GM12873 (cell line): ENCODE data around the gene ARID3A.

Experiments used
- CTCF ChIP-seq: IDR thresholded peaks from 2 replicates; pipeline ENCODE4 v1.5.1; 2012; ENCODE audit warnings: low read depth, mild to moderate bottlenecking, moderate library complexity, low read length, control low read depth; ENCODE audit not compliant: insufficient read depth; ENCODE audit errors: missing control alignments

ARID3A gene

GRCh38 chr19:986083-986482 is 60.2 kb downstream of the ARID3A start:
- TF ChIP-seq CTCF = no peak

GRCh38 chr19:988081-988480 is 62.2 kb downstream of the ARID3A start:
- no peak for TF ChIP-seq CTCF

- TF ChIP-seq CTCF = no peak
These were observed 62.7 kb downstream of the ARID3A start for GRCh38 chr19:988510-988909.

GRCh38 chr19:989381-990081 is 63.7 kb downstream of the ARID3A start:
- TF ChIP-seq CTCF = peak; percentile 37

- TF ChIP-seq CTCF = no peak
These were observed 64.3 kb downstream of the ARID3A start for GRCh38 chr19:990119-990571.

- no peak for TF ChIP-seq CTCF
These were observed 64.9 kb downstream of the ARID3A start for GRCh38 chr19:990746-991145.

- no peak for TF ChIP-seq CTCF
These were observed 65.5 kb downstream of the ARID3A start for GRCh38 chr19:991174-991931.
